Measurements from ENCODE around the gene KPNA6. TPM values are rescaled to one million over a fixed set of nuclear protein-coding genes. Genes with fewer than 3 reads are reported as not detected.

Gene KPNA6
- total RNA-seq, 1 experiment from 2014 or later = 114 TPM

DNA sequence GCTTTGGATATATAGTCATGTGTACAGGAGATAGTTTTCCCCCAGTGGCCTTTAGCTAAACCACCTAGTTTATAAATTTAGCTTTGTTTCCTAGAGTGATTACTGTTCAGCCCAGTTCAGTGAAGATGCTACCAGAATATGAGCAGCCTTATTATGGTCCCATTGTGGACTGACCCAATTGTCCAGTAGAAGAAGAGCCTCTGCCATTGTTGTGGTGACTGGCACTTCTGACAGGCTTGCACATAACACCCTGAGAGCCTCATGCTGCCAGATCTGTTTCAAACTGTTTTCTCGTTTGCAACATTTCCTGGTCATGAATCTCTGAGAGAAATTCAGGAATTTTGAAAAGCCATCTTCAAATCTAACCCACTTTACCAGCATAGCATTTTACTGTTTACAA lies 20.6 kb downstream of the KPNA6 start:
- H3K56ac ChIP-seq (ENCODE audit: insufficient read length, low read depth, low read length) = no peak overlapping the region
- no CpG with 5 or more reads among the region's 1 CpG for WGBS (ENCODE audit: extremely low coverage, insufficient read length, low lambda C conversion rate)
- DNase-seq = no peak
- no peak overlapping the region for H3T11ph ChIP-seq (ENCODE audit: low read length)
- H3K79me1 ChIP-seq (ENCODE audit: insufficient read depth, low read depth, low read length, poor library complexity, severe bottlenecking) = peaks cover 1% of the 10 kb centered on the region
- no peaks in the 10 kb centered on the region for H3K27me3 ChIP-seq (ENCODE audit: insufficient read depth, low read length)
- H2AFZ ChIP-seq (ENCODE audit: low read length) = no peak overlapping the region
- H3K27ac Mint-ChIP-seq = no peak overlapping the region
- no peak overlapping the region for H3K23ac ChIP-seq (ENCODE audit: insufficient read length, low read depth, low read length)
- no peak overlapping the region for H3K4ac ChIP-seq (ENCODE audit: low read depth, low read length)
- H3K4me1 Mint-ChIP-seq = peaks cover 20 to 27% of the 10 kb centered on the region in 2 experiments
- peaks cover 9% of the 10 kb centered on the region; the same call in 1 of the 2 replicates for H3K79me2 ChIP-seq (ENCODE audit: insufficient read depth, low read length)
- no peak overlapping the region for H3K4me3 Mint-ChIP-seq
- no peaks in the 10 kb centered on the region for H3K23me2 ChIP-seq (ENCODE audit: insufficient read length, low read depth, low read length, poor library complexity, severe bottlenecking)
- H3K9ac ChIP-seq (ENCODE audit: extremely low read depth, insufficient read length, low read length) = no peak overlapping the region
- H3K14ac ChIP-seq (ENCODE audit: insufficient read depth, low read length) = no peak overlapping the region
- H2BK20ac ChIP-seq (ENCODE audit: low read depth, low read length, poor library complexity, severe bottlenecking) = no peak overlapping the region
- H2BK120ac ChIP-seq (ENCODE audit: low read depth, low read length, poor library complexity, severe bottlenecking) = no peak overlapping the region
- H3K27ac ChIP-seq (ENCODE audit: insufficient read length, low read depth, low read length) = no peak overlapping the region
- no peak overlapping the region for H4K5ac ChIP-seq (ENCODE audit: insufficient read length, low read depth, low read length)
- no peak overlapping the region for H2BK5ac ChIP-seq (ENCODE audit: insufficient read length, low read length)
- H2AK5ac ChIP-seq (ENCODE audit: insufficient read length, low read length) = no peak overlapping the region
- no peak overlapping the region for H3K4me2 ChIP-seq (ENCODE audit: insufficient read depth, insufficient read length, low read length)
- H3K9me3 ChIP-seq (ENCODE audit: control insufficient read depth, low read depth, low read length) = no peaks in the 10 kb centered on the region
- H3K9me3 Mint-ChIP-seq = no peaks in the 10 kb centered on the region
- H3K4me1 ChIP-seq (ENCODE audit: insufficient read depth, low read length) = no peaks in the 10 kb centered on the region
- H4K91ac ChIP-seq (ENCODE audit: insufficient read length, low read depth, low read length) = no peak overlapping the region
- TF ChIP-seq CTCF (conservative IDR thresholded peaks at IDR 0.05) = no peak
- H4K20me1 ChIP-seq (ENCODE audit: control insufficient read depth, insufficient read depth, insufficient read length) = no peaks in the 10 kb centered on the region
- no peak overlapping the region for H3K18ac ChIP-seq (ENCODE audit: insufficient read length, low read depth, low read length)
- H3K27me3 Mint-ChIP-seq (ENCODE audit: low read depth) = no peaks in the 10 kb centered on the region
- no peaks in the 10 kb centered on the region; a peak in 2 of 7 replicates for H3K36me3 Mint-ChIP-seq (ENCODE audit: insufficient read depth in 1 of 3, low read depth in 3 of 3)
- no peak overlapping the region for H4K8ac ChIP-seq (replicated peaks; ENCODE audit: insufficient read length, low read depth, low read length)
- H2BK15ac ChIP-seq (ENCODE audit: low read depth, low read length) = no peak overlapping the region
- H2BK12ac ChIP-seq (ENCODE audit: insufficient read length, low read depth, low read length) = no peak overlapping the region

Data from H9 (cell line).